Mesenchymal stem cell (in vitro differentiated cells and primary cell): ENCODE data around the gene KRT32.

Experiments
- DNase-seq: peaks from one replicate; pipeline ENCODE4 v3.0.0-alpha.2; 2013
- H2AFZ ChIP-seq: one replicate; pipeline ENCODE4 v1.6.1; 2013; ENCODE audit warnings: low read depth, mild to moderate bottlenecking, control low read depth, inconsistent platforms, low read length, moderate library complexity
- H2AK5ac ChIP-seq: 2 replicates; pipeline ENCODE4 v1.6.1; 2013; ENCODE audit warnings: low read length, moderate library complexity, mild to moderate bottlenecking, inconsistent platforms; ENCODE audit not compliant: severe bottlenecking
- H2BK120ac ChIP-seq: one replicate; pipeline ENCODE4 v1.6.1; 2013; ENCODE audit warnings: low read depth, mild to moderate bottlenecking, inconsistent platforms, low read length, moderate library complexity
- H2BK12ac ChIP-seq, 2 experiments: one replicate each; pipeline ENCODE4 v1.6.1; 2013; ENCODE audit warnings: inconsistent platforms in 2 of 2, low read length in 2 of 2, mild to moderate bottlenecking in 2 of 2, moderate library complexity in 2 of 2, control low read depth in 1 of 2
- H2BK15ac ChIP-seq: one replicate; pipeline ENCODE4 v1.6.1; 2013; ENCODE audit warnings: mild to moderate bottlenecking, low read depth, inconsistent platforms; ENCODE audit not compliant: poor library complexity, severe bottlenecking
- H2BK5ac ChIP-seq: 2 replicates; pipeline ENCODE4 v1.6.1; 2013; ENCODE audit warnings: low read depth, mild to moderate bottlenecking, low read length, control low read depth, inconsistent platforms; ENCODE audit not compliant: poor library complexity, severe bottlenecking
- H3K14ac ChIP-seq, 2 experiments: one replicate each; pipeline ENCODE4 v1.6.1; 2013; ENCODE audit warnings: inconsistent platforms in 2 of 2, low read length in 2 of 2, control low read depth in 1 of 2, mild to moderate bottlenecking in 1 of 2, moderate library complexity in 1 of 2
- H3K18ac ChIP-seq, 2 experiments: one replicate each; pipeline ENCODE4 v1.6.1; 2013; ENCODE audit warnings: inconsistent platforms in 2 of 2, low read length in 2 of 2, control low read depth in 1 of 2, low read depth in 1 of 2, mild to moderate bottlenecking in 1 of 2
- H3K23ac ChIP-seq, 2 experiments: one replicate each; pipeline ENCODE4 v1.6.1; 2013; ENCODE audit warnings: inconsistent platforms in 2 of 2, low read length in 2 of 2, mild to moderate bottlenecking in 2 of 2, moderate library complexity in 2 of 2, control low read depth in 1 of 2
- H3K27ac ChIP-seq: 2 replicates; pipeline ENCODE4 v1.5.1; 2013; ENCODE audit warnings: mild to moderate bottlenecking, moderate library complexity, low read length, control low read depth, inconsistent platforms; ENCODE audit not compliant: poor library complexity, severe bottlenecking
- H3K27me3 ChIP-seq, 2 experiments: 2 replicates each; pipeline versions ENCODE4 v1.6.1 to v1.7.0; 2013; ENCODE audit warnings: low read length in 2 of 2, mild to moderate bottlenecking in 2 of 2, moderate library complexity in 2 of 2, control low read depth in 1 of 2, inconsistent platforms in 1 of 2; ENCODE audit not compliant: control insufficient read depth in 1 of 2, insufficient read depth in 1 of 2
- H3K36me3 ChIP-seq, 2 experiments: 2 replicates each; pipeline versions ENCODE4 v1.6.1 to v1.7.0; 2013; ENCODE audit warnings: low read length in 2 of 2, control low read depth in 1 of 2, inconsistent platforms in 1 of 2, low read depth in 1 of 2, mild to moderate bottlenecking in 1 of 2; ENCODE audit not compliant: insufficient read depth in 2 of 2, control insufficient read depth in 1 of 2
- H3K4ac ChIP-seq, 2 experiments: one replicate each; pipeline ENCODE4 v1.6.1; 2013; ENCODE audit warnings: inconsistent platforms in 2 of 2, low read length in 2 of 2, mild to moderate bottlenecking in 2 of 2, moderate library complexity in 2 of 2, control low read depth in 1 of 2, low read depth in 1 of 2
- H3K4me1 ChIP-seq: 2 replicates; pipeline ENCODE4 v1.6.1; 2013; ENCODE audit warnings: low read depth, low read length, control low read depth; ENCODE audit not compliant: control insufficient read depth, insufficient read depth
- H3K4me2 ChIP-seq: 2 replicates; pipeline ENCODE4 v1.6.1; 2013; ENCODE audit warnings: low read length, mild to moderate bottlenecking, inconsistent platforms; ENCODE audit not compliant: poor library complexity, severe bottlenecking
- H3K4me3 ChIP-seq, 2 experiments: 2 replicates each; pipeline versions ENCODE4 v1.5.1 to v1.7.0; 2013; ENCODE audit warnings: low read length in 2 of 2, mild to moderate bottlenecking in 2 of 2, control low read depth in 1 of 2, low read depth in 1 of 2; ENCODE audit not compliant: insufficient read depth in 1 of 2
- H3K79me1 ChIP-seq: replicated peaks from 2 replicates; pipeline ENCODE4 v1.6.1; 2013; ENCODE audit warnings: mild to moderate bottlenecking, control low read depth, low read length, inconsistent platforms; ENCODE audit not compliant: poor library complexity, severe bottlenecking
- H3K9ac ChIP-seq: 2 replicates; pipeline ENCODE4 v1.7.0; 2013; ENCODE audit warnings: mild to moderate bottlenecking, low read length, moderate library complexity
- H3K9me3 ChIP-seq: 2 replicates; pipeline ENCODE4 v1.7.0; 2013; ENCODE audit warnings: mild to moderate bottlenecking, low read length; ENCODE audit not compliant: control insufficient read depth
- H4K8ac ChIP-seq: one replicate; pipeline ENCODE4 v1.6.1; 2013; ENCODE audit warnings: inconsistent platforms, mild to moderate bottlenecking, low read length, moderate library complexity
- H4K91ac ChIP-seq: one replicate; pipeline ENCODE4 v1.6.1; 2013; ENCODE audit warnings: mild to moderate bottlenecking, low read length, inconsistent platforms
- WGBS: methylation state at CpG from one replicate; pipeline ENCODE4 v1.1.7; 2013; ENCODE audit warnings: mixed read lengths; 5-methylcytosine and 5-hydroxymethylcytosine counted together

KRT32 gene

DNA sequence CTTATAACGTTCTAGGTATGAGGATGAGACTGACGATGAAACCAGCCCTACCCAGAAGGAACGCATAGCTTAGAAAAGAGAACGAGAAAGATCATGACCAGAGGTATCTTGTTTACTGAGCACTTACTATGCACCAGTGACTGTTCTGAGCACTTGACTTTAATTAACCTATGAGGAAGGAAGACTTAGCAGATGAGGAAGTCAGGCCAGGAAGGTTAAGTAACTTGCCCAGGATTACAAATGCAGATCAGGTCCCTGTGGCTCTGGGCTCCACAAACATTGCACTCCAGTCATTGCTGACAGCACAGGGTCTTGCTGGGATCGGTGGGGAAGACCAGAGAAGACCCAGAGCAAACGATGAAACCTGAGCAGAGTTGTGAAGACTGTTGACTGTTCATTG lies 31.1 kb upstream of the KRT32 start:
- Histone ChIP-seq H3K79me1 (no peaks in the 10 kb centered on the region), H3K27ac (no peak overlapping the region), H2BK12ac (peak overlapping the region in 1 of 2 experiments; percentile 23), H4K91ac (no peak overlapping the region), H3K36me3 (no peaks in the 10 kb centered on the region), H2AFZ (no peak overlapping the region), H3K18ac (no peak overlapping the region), H3K9ac (no peak overlapping the region), H2AK5ac (no peak overlapping the region), H3K4me3 (no peak overlapping the region), H2BK120ac (no peak overlapping the region), H3K4ac (no peak overlapping the region), H2BK15ac (peak overlapping the region; percentile 9), H3K9me3 (no peaks in the 10 kb centered on the region), H4K8ac (no peak overlapping the region), H2BK5ac (no peak overlapping the region), H3K23ac (no peak overlapping the region), H3K27me3 (no peaks in the 10 kb centered on the region), H3K14ac (no peak overlapping the region), H3K4me2 (no peak overlapping the region), H3K4me1 (peaks cover 19% of the 10 kb centered on the region)
- peak; percentile 18 for DNase-seq
- 75% methylated on average over 6 of the region's 6 CpGs for WGBS

DNA sequence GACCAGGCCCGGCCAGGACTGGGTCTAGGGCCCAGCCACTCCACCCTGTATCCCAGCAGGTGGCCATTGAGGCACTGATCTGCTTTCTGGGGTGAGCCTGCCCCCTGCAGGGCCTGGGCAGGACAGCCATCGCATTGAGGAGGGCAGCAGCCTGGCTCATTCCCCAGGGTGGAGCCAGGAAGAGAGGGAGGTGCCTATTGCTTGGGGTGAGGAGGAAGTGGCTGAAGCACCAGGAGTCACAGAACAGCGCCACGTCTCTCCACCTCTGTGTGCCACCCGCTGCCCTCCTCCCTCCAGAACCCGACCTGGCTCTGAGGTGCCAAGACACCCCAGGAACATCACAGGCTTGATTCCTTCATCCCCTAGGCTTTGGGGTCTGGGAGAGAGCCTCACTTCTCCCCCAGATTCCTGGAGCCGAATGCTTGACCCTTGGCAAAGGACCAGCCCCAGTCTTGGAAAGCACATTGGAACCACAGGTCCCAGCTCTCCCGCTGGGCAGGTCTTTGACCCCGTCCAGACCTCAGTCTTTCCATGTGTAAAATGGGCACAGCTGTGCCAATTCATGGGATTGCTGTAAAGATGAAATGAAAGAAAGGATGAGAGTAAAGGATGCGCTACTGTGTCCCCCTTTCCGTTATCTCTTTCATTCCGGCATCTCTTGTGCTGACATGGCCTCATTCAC lies 29.8 kb upstream of the KRT32 start:
- peak overlapping the region in 1 of 2 experiments; percentile 80 for H3K4ac ChIP-seq
- H3K27ac ChIP-seq = no peak overlapping the region
- H3K4me2 ChIP-seq = no peak overlapping the region
- no peak overlapping the region for H3K4me3 ChIP-seq
- no peak overlapping the region for H3K9ac ChIP-seq
- no peaks in the 10 kb centered on the region for H3K36me3 ChIP-seq
- H2BK120ac ChIP-seq = no peak overlapping the region
- no peaks in the 10 kb centered on the region for H3K79me1 ChIP-seq
- 57% methylated on average over 12 of the region's 12 CpGs for WGBS
- no peak overlapping the region for H2AFZ ChIP-seq
- no peaks in the 10 kb centered on the region for H3K27me3 ChIP-seq
- peaks cover 25% of the 10 kb centered on the region for H3K4me1 ChIP-seq
- H2BK15ac ChIP-seq = peak overlapping the region; percentile 60
- peak overlapping the region in 1 of 2 experiments; percentile 76 for H2BK12ac ChIP-seq
- H4K91ac ChIP-seq = peak overlapping the region; percentile 36
- H2AK5ac ChIP-seq = peak overlapping the region; percentile 50
- peak overlapping the region in 1 of 2 experiments; percentile 19 for H3K14ac ChIP-seq
- H3K23ac ChIP-seq = no peak overlapping the region
- DNase-seq = peak; percentile 81
- H4K8ac ChIP-seq = peak overlapping the region; percentile 66
- no peaks in the 10 kb centered on the region for H3K9me3 ChIP-seq
- no peak overlapping the region for H2BK5ac ChIP-seq
- peak overlapping the region; percentile 57 to 85 for H3K18ac ChIP-seq

DNA sequence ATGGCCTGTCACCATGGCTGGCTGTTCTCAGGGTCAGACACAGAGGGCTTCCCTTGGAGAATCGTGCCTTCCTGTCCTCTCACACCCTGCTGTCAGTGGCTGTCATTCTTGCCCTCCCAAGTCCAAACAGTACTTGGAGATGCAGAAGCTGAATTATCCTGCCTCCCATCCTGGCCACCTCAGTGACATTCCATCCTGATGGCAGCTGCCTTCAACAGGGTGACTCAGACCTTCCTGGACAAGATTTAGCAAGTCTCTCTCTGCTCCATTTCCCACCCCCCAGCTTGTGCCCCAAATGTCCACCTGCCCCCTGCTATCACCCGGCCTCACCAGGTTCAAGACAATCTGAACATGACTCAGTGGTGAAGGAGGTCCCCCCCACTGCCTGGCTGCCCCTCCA lies 27.3 kb upstream of the KRT32 start:
- Histone ChIP-seq H2BK15ac (no peak overlapping the region), H3K79me1 (no peaks in the 10 kb centered on the region), H3K27me3 (no peaks in the 10 kb centered on the region), H3K4me1 (peaks cover 18% of the 10 kb centered on the region), H2BK12ac (peak overlapping the region; percentile 44 to 75), H3K9me3 (no peaks in the 10 kb centered on the region), H3K14ac (peak overlapping the region in 1 of 2 experiments; percentile 72), H2AK5ac (peak overlapping the region; percentile 11), H4K8ac (no peak overlapping the region), H2BK120ac (no peak overlapping the region), H3K4me3 (no peak overlapping the region), H3K23ac (no peak overlapping the region), H3K4ac (peak overlapping the region in 1 of 2 experiments; percentile 73), H2BK5ac (no peak overlapping the region), H3K18ac (peak overlapping the region; percentile 16 to 34), H4K91ac (peak overlapping the region; percentile 44), H3K9ac (no peak overlapping the region), H3K4me2 (no peak overlapping the region), H3K36me3 (no peaks in the 10 kb centered on the region), H3K27ac (no peak overlapping the region), H2AFZ (no peak overlapping the region)
- 50% methylated on average over 2 of the region's 2 CpGs for WGBS
- DNase-seq = peak; percentile 37

DNA sequence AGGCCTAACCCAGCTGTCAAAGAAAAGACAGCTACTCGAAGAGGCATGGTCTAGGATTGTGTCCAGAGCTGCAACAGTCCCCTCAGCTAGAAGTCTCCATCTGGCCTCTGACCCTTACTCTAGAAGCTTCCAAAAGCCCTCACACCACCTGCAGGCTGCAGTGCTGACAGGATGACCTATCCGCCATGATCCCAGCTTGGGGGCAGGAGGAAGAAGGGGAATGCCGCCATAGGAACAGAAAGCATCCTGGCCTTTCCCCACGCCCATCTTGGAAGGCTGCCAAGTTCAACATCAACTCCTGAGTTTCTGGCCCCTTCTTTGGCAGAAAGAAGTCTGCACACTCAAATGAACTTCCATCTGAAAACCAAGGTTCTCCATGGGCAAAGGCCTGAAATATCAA lies 25.6 kb upstream of the KRT32 start:
- WGBS = 48% methylated on average over 3 of the region's 4 CpGs
- Histone ChIP-seq H4K8ac (peak overlapping the region; percentile 88), H3K79me1 (no peaks in the 10 kb centered on the region)

More for the DNA sequence above, 25.6 kb upstream of the KRT32 start:
- Histone ChIP-seq H3K23ac (no peak overlapping the region), H2BK120ac (peak overlapping the region; percentile 59), H3K27me3 (no peaks in the 10 kb centered on the region), H2BK5ac (no peak overlapping the region), H2BK12ac (peak overlapping the region; percentile 33 to 64), H3K4me2 (no peak overlapping the region), H3K4me3 (no peak overlapping the region), H3K36me3 (no peaks in the 10 kb centered on the region), H3K4me1 (peaks cover 19% of the 10 kb centered on the region), H3K4ac (peak overlapping the region in 1 of 2 experiments; percentile 60), H3K14ac (peak overlapping the region in 1 of 2 experiments; percentile 37), H4K91ac (peak overlapping the region; percentile 65), H3K27ac (no peak overlapping the region), H3K18ac (peak overlapping the region; percentile 49 to 88), H2AK5ac (no peak overlapping the region), H3K9ac (no peak overlapping the region), H2AFZ (no peak overlapping the region), H2BK15ac (no peak overlapping the region), H3K9me3 (no peaks in the 10 kb centered on the region)
- peak; percentile 67 for DNase-seq
